ENCODE data around the gene RAB11FIP3. TPM values are rescaled to one million over a fixed set of nuclear protein-coding genes. Genes with fewer than 3 reads are reported as not detected.
A peak's percentile ranks its signal among the peaks of the same experiment; 100 is the strongest.

RAB11FIP3 gene
- polyA plus RNA-seq, 1 of the 3 experiments (the other 2 are of a cell fraction), result 24.8 TPM

- TF ChIP-seq MEF2A (IDR thresholded peaks at IDR 0.05; ENCODE audit: borderline replicate concordance, low read depth), result no peak
- no peak for TF ChIP-seq TEAD4 (IDR thresholded peaks at IDR 0.05; ENCODE audit: borderline replicate concordance, insufficient read depth)
- TF ChIP-seq MXI1 (IDR thresholded peaks at IDR 0.05; ENCODE audit: low read depth, low read length), result peak; percentile 75
- TF ChIP-seq NFIC (IDR thresholded peaks at IDR 0.05; ENCODE audit: borderline replicate concordance), result no peak
- no peak for TF ChIP-seq RFX5 (IDR thresholded peaks at IDR 0.05; ENCODE audit: low read length)
- TF ChIP-seq MAX (IDR thresholded peaks at IDR 0.05; ENCODE audit: low read depth), result peak; percentile 45
- TF ChIP-seq GABPA (IDR thresholded peaks at IDR 0.05; ENCODE audit: low read depth), result no peak
- no peak; a peak in 1 of 4 replicates for TF ChIP-seq EP300 (IDR thresholded peaks at IDR 0.05; ENCODE audit: borderline replicate concordance in 1 of 2, low read depth in 1 of 2, low read length in 1 of 2)
- no peak for TF ChIP-seq FOXJ3 (CRISPR knock-in tag; IDR thresholded peaks at IDR 0.05)
- TF ChIP-seq YY1 (IDR thresholded peaks at IDR 0.05; ENCODE audit: low read depth), result no peak; the same call in 1 of the 2 replicates
- TF ChIP-seq SIN3A (IDR thresholded peaks at IDR 0.05; ENCODE audit: borderline replicate concordance, low read depth, low read length), result peak; percentile 53; the same call in 1 of the 2 replicates
- TF ChIP-seq FOSL2 (IDR thresholded peaks at IDR 0.05; ENCODE audit: borderline replicate concordance, low read depth), result no peak
Observed at GRCh38 chr16:425082-425718, at the start of gene RAB11FIP3 (continued).

GRCh38 chr16:375927-376816 is 49.3 kb upstream of the RAB11FIP3 start:
- Histone ChIP-seq H3K4me3 (ENCODE audit: low read depth in 2 of 2, low read length in 1 of 2) (no peak overlapping the region), H3K27ac (ENCODE audit: low read depth in 2 of 2, low read length in 1 of 2) (no peak overlapping the region), H3K9ac (no peak overlapping the region), H3F3A (replicated peaks; ENCODE audit: insufficient read depth) (peaks cover under 1% of the 10 kb centered on the region), H3K9me2 (no peaks in the 10 kb centered on the region), H3K27me3 (ENCODE audit: insufficient read depth) (no peaks in the 10 kb centered on the region), H3K79me2 (ENCODE audit: insufficient read depth) (peaks cover 27% of the 10 kb centered on the region), H2AFZ (ENCODE audit: low read depth) (no peak overlapping the region), H3K9me3 (no peaks in the 10 kb centered on the region), H3K36me3 (replicated peaks in 1 of 2; ENCODE audit: control insufficient read depth in 1 of 2, insufficient read depth in 2 of 2, low read length in 1 of 2) (peaks cover 0 to 54% of the 10 kb centered on the region in 2 experiments), H3K4me1 (ENCODE audit: control insufficient read depth in 1 of 2, insufficient read depth in 2 of 2, low read depth in 1 of 2, low read length in 1 of 2) (peaks cover 5 to 20% of the 10 kb centered on the region in 2 experiments; a peak in 2 of 4 replicates), H3K4me2 (no peak overlapping the region), H4K20me1 (ENCODE audit: insufficient read depth) (peaks cover 17% of the 10 kb centered on the region)
- ChIA-PET POLR2A (no interaction called here), CTCF (interaction anchor here (1.7 kb wide), 1 partner anchor 14 kb away, joined by 9 read pairs; no protein-coding TSS in a partner anchor)
- no peak for DNase-seq
- WGBS (ENCODE audit: low lambda C conversion rate), result 95% methylated on average over 7 of the region's 44 CpGs
- TF ChIP-seq NRF1 (IDR thresholded peaks at IDR 0.05; ENCODE audit: low read depth, low read length) (no peak), MAX (IDR thresholded peaks at IDR 0.05; ENCODE audit: low read depth) (no peak), IRF3 (IDR thresholded peaks at IDR 0.05; ENCODE audit: low read depth, low read length) (no peak), MEF2A (IDR thresholded peaks at IDR 0.05; ENCODE audit: borderline replicate concordance, low read depth) (no peak), SIN3A (IDR thresholded peaks at IDR 0.05; ENCODE audit: borderline replicate concordance, low read depth, low read length) (no peak), FOSL2 (IDR thresholded peaks at IDR 0.05; ENCODE audit: borderline replicate concordance, low read depth) (no peak), ELF1 (IDR thresholded peaks at IDR 0.05) (no peak), MXI1 (IDR thresholded peaks at IDR 0.05; ENCODE audit: low read depth, low read length) (no peak), ZBTB33 (IDR thresholded peaks at IDR 0.05; ENCODE audit: borderline replicate concordance, low read depth) (no peak)
